ENCODE results near the gene GGT6.

Gene GGT6

DNA sequence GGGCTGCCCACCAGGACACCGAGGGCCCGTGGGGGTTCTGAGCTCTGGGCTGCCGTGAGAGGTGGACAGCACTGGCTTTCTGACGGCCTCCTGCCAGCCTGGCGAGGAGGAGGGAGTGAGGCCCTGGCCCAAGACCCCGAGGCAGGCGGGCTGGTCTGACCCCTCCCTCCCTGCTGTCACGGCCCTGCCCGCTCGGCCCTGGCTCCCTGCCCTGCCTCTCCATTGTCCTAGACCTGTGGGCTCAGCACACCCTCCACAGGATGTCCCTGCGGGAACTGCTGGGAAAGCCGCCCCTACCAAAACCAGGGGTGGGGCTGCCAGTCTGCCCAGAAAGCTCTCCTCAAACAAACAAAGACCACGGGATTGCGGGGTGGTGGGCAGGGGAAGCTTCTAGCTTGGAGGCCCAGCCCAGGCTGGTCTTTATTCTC, 41.0 kb downstream of the GGT6 start:
- no peak for DNase-seq

DNA sequence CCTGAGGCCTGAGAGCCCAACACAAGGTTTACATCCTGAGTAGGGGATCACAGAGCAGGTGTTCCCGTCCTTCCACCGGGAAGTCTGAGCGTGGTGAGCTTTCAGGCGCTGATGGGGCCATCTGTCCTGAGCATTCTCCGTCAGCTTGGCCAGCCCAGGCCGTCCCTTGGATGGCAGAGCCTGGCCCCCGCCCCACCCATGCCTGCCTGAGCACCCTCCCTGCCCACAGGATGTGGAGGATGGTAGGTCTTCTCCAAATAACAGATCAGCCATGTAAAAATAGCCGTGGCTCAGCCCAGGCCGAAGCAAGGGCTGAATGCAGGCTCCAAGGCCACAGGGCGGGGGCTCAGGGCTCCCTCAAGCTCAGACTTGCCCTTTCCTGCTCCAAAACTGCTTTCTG, 41.5 kb downstream of the GGT6 start:
- no peak for DNase-seq

DNA sequence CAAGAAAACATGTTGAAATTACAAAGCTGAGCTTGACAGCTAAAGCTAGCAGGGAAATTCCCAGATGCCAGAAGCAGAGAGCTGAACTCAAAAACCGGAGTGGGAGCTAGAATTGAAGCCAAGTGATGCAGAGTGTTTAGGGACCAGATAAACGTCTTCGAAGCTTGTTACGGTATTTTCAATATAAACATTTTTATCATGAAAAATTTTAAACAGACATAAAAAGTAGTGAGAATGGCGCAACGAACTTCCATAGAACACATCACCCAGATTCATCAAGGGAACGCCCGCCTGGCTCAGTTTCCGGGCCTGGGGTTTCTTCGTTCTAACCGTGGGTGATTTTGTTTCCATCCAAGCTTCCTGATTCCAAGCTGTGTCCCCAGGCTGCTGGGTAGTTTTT, 43.6 kb downstream of the GGT6 start:
- no peak for DNase-seq

- no peak for DNase-seq
These were observed 44.9 kb downstream of the GGT6 start for GRCh38 chr17:4515501-4515900.

GRCh38 chr17:4514779-4515178, 45.6 kb downstream of the GGT6 start:
- DNase-seq = no peak

DNA sequence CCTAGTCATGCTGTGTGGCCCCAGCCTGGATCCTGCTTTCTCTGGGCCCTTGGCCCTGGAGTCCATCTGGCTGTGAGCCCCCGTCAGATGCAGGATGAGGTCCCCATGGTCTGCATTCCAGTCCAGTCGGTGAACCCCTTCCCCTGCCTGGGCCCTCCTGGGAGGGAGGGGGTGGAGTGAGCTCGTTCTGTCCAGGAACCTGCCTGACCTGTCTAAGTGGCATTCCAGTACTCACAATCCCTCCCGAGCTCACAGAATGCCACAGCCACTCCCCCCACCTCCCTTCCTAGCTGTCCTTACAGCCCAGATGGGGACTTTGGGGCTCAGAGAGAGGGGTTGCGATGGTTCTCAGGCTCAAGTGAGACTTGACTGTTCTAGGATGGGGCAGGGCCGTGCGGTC, 46.2 kb downstream of the GGT6 start:
- no peak for DNase-seq

GRCh38 chr17:4513113-4514032, 47.0 kb downstream of the GGT6 start:
- no peak for DNase-seq

- DNase-seq = no peak
These were observed 47.9 kb downstream of the GGT6 start for GRCh38 chr17:4512156-4513112.

GRCh38 chr17:4511199-4511932, 49.0 kb downstream of the GGT6 start:
- DNase-seq = no peak

DNA sequence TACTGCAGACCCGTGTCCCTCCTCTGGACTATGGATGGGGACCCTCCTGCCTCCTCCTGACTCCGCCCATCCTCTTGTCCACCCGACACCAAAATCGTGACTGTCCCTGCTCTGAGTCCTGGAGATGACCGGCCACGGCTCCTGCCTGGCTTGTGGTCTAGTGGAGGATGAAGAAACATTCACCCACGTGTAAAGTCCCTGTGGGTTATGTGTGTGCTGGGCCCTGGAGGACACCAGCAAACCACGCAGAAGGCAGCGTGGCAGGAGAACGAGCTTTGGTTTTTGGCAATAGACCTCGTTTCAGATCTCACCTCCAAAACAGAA, 49.8 kb downstream of the GGT6 start:
- DNase-seq = no peak

- no peak for DNase-seq
These were observed 50.3 kb downstream of the GGT6 start for GRCh38 chr17:4509923-4510617.

DNA sequence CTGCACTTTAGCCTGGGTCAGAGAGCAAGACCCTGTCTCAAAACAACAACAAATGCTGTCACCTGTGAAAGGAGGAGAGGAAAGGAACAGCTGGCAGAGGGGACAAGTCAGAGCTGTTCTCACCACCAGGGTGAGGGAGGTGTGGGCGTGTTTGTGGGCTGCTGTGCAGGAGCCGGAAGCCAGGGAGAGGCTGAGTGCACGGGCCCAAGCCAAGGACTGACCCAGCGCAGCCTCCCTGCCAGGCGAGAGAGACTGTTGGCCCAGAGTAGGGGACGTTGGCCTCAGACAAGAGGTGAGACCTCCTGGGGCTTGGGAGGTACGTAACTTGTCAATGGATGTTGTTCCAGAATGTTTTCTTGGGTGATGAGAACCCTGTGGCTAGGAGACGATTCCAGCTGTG, 51.0 kb downstream of the GGT6 start:
- no peak for DNase-seq

- DNase-seq = no peak
These were observed 52.2 kb downstream of the GGT6 start for GRCh38 chr17:4508207-4508606.

GRCh38 chr17:4507361-4508111, 52.8 kb downstream of the GGT6 start:
- no peak for DNase-seq
